HEK293 (cell line): Measurements from ENCODE around the gene OPN1SW.

Experiments used
- CTCF ChIA-PET: fragments of 350-600 bp; formaldehyde crosslinking; extraction: SDS; loops from one replicate; lab custom pipeline; 2021; ENCODE audit warnings: antibody characterized with exemption; lab: Yijun Ruan, JAX
- POLR2A ChIA-PET: fragments of 300-600 bp; formaldehyde crosslinking; extraction: SDS; loops from one replicate; lab custom pipeline; 2020; ENCODE audit warnings: antibody characterized with exemption, inconsistent platforms; lab: Yijun Ruan, JAX
- H3K27ac ChIP-seq: fragments of 200-500 bp; sonication (Bioruptor generic); 2 replicates; pipeline ENCODE4 v1.5.1; 2014; ENCODE audit warnings: low read depth, low read length, control low read depth, inconsistent platforms; ENCODE audit errors: extremely low read depth
- H3K36me3 ChIP-seq, 2 experiments: fragments of 200-500 bp in 1 of 2; sonication (Bioruptor generic) in 1 of 2; 1 replicate in 1 of 2; 2 replicates in 1 of 2; pipeline ENCODE4 v1.5.1; 2014 to 2017; ENCODE audit warnings: inconsistent platforms in 2 of 2, low read length in 2 of 2; ENCODE audit not compliant: control insufficient read depth in 2 of 2, insufficient read depth in 1 of 2
- H3K4me1 ChIP-seq: fragments of 200-500 bp; sonication (Bioruptor generic); 2 replicates; pipeline ENCODE4 v1.5.1; 2014; ENCODE audit warnings: mild to moderate bottlenecking, low read length, inconsistent platforms; ENCODE audit not compliant: control insufficient read depth, insufficient read depth
- H3K4me3 ChIP-seq: 2 replicates; pipeline ENCODE4 v1.5.1; 2011; ENCODE audit warnings: low read depth, mild to moderate bottlenecking, control low read depth, low read length, moderate library complexity
- H3K9me3 ChIP-seq: fragments of 200-500 bp; sonication (Bioruptor generic); 2 replicates; pipeline ENCODE4 v1.5.1; 2014; ENCODE audit warnings: low read depth, low read length, inconsistent platforms; ENCODE audit not compliant: control insufficient read depth, insufficient read depth
- BCL11B ChIP-seq: fragments of 450-650 bp; formaldehyde crosslinking; IDR thresholded peaks from 2 replicates; pipeline ENCODE4 v1.5.1; 2016; ENCODE audit warnings: low read depth, missing biosample characterization, missing genetic modification characterization
- HOXD13 ChIP-seq: sonication (generic); formaldehyde crosslinking; IDR thresholded peaks from 2 replicates; pipeline ENCODE4 v1.8.0; 2022; ENCODE audit warnings: missing genetic modification reagents, borderline replicate concordance
- SCRT2 ChIP-seq: fragments of 450-650 bp; formaldehyde crosslinking; IDR thresholded peaks from 2 replicates; pipeline ENCODE4 v1.5.1; 2016; ENCODE audit warnings: missing biosample characterization, missing genetic modification characterization
- SP7 ChIP-seq: fragments of 450-650 bp; formaldehyde crosslinking; IDR thresholded peaks from 2 replicates; pipeline ENCODE4 v1.5.1; 2016; ENCODE audit warnings: missing biosample characterization, missing genetic modification characterization
- ZEB2 ChIP-seq: fragments of 450-650 bp; formaldehyde crosslinking; IDR thresholded peaks from 2 replicates; pipeline ENCODE4 v1.5.1; 2016; ENCODE audit warnings: missing biosample characterization, missing genetic modification characterization
- ZFHX2 ChIP-seq: fragments of 450-650 bp; formaldehyde crosslinking; conservative IDR thresholded peaks from 2 replicates; pipeline ENCODE4 v1.5.1; 2016; ENCODE audit warnings: missing biosample characterization, missing genetic modification characterization
- ZNF121 ChIP-seq: fragments of 450-650 bp; formaldehyde crosslinking; IDR thresholded peaks from 2 replicates; pipeline ENCODE4 v1.5.1; 2016; ENCODE audit warnings: missing biosample characterization, missing genetic modification characterization
- ZNF221 ChIP-seq: fragments of 450-650 bp; formaldehyde crosslinking; IDR thresholded peaks from 2 replicates; pipeline ENCODE4 v1.5.1; 2017; ENCODE audit warnings: missing biosample characterization, missing genetic modification characterization, borderline replicate concordance
- ZNF24 ChIP-seq: fragments of 450-650 bp; formaldehyde crosslinking; IDR thresholded peaks from 2 replicates; pipeline ENCODE4 v1.5.1; 2016; ENCODE audit warnings: missing biosample characterization, missing genetic modification characterization
- ZNF280C ChIP-seq: fragments of 450-650 bp; formaldehyde crosslinking; IDR thresholded peaks from 2 replicates; pipeline ENCODE4 v1.5.1; 2016; ENCODE audit warnings: missing biosample characterization, missing genetic modification characterization
- ZNF362 ChIP-seq: fragments of 450-650 bp; formaldehyde crosslinking; IDR thresholded peaks from 2 replicates; pipeline ENCODE4 v1.5.1; 2016; ENCODE audit warnings: missing biosample characterization, missing genetic modification characterization
- ZNF391 ChIP-seq: fragments of 450-650 bp; formaldehyde crosslinking; IDR thresholded peaks from 2 replicates; pipeline ENCODE4 v1.5.1; 2016; ENCODE audit warnings: low read depth, missing biosample characterization, missing genetic modification characterization, borderline replicate concordance
- ZNF426 ChIP-seq: fragments of 450-650 bp; formaldehyde crosslinking; IDR thresholded peaks from 2 replicates; pipeline ENCODE4 v1.5.1; 2017; ENCODE audit warnings: missing biosample characterization, missing genetic modification characterization, mild to moderate bottlenecking, inconsistent platforms, moderate library complexity
- ZNF560 ChIP-seq: fragments of 450-650 bp; formaldehyde crosslinking; IDR thresholded peaks from 2 replicates; pipeline ENCODE4 v1.5.1; 2017; ENCODE audit warnings: missing biosample characterization, missing genetic modification characterization, borderline replicate concordance
- ZNF580 ChIP-seq: fragments of 450-650 bp; formaldehyde crosslinking; IDR thresholded peaks from 2 replicates; pipeline ENCODE4 v1.5.1; 2016; ENCODE audit warnings: missing biosample characterization, missing genetic modification characterization
- ZNF626 ChIP-seq: fragments of 450-650 bp; sonication (Bioruptor Pico); formaldehyde crosslinking; IDR thresholded peaks from 2 replicates; pipeline ENCODE4 v1.5.1; 2018; ENCODE audit warnings: missing biosample characterization, missing genetic modification characterization, inconsistent platforms
- ZNF670 ChIP-seq: fragments of 450-650 bp; formaldehyde crosslinking; IDR thresholded peaks from 2 replicates; pipeline ENCODE4 v1.5.1; 2016; ENCODE audit warnings: missing biosample characterization, missing genetic modification characterization, low read depth
- ZNF747 ChIP-seq: fragments of 450-650 bp; formaldehyde crosslinking; IDR thresholded peaks from 2 replicates; pipeline ENCODE4 v1.5.1; 2016; ENCODE audit warnings: missing biosample characterization, missing genetic modification characterization
- ZSCAN16 ChIP-seq: fragments of 450-650 bp; formaldehyde crosslinking; IDR thresholded peaks from 2 replicates; pipeline ENCODE4 v1.5.1; 2016; ENCODE audit warnings: missing biosample characterization, missing genetic modification characterization

The OPN1SW gene

GRCh38 chr7:128737441-128737840 lies 38.2 kb downstream of the OPN1SW start:
- no peak overlapping the region for H3K4me3 ChIP-seq
- H3K27ac ChIP-seq, result no peak overlapping the region
- H3K9me3 ChIP-seq, result no peaks in the 10 kb centered on the region
- ChIA-PET POLR2A (interaction anchor here (1.2 kb wide), 1 partner anchor 15 kb away, joined by 3 read pairs; no protein-coding TSS in a partner anchor), CTCF (no interaction called here)
- no peaks in the 10 kb centered on the region for H3K36me3 ChIP-seq
- H3K4me1 ChIP-seq, result peaks cover 3% of the 10 kb centered on the region; the same call in 1 of the 2 replicates
- TF ChIP-seq ZSCAN16 (no peak), SCRT2 (no peak), SP7 (tag by site-specific recombination) (no peak), ZNF121 (peak; percentile 92)

- CTCF ChIA-PET, result interaction anchor here (0.6 kb wide), 1 partner anchor 401 kb away, joined by 4 read pairs; no protein-coding TSS in a partner anchor
Measured at GRCh38 chr7:128735436-128735835, 40.2 kb downstream of the OPN1SW start.

GRCh38 chr7:128734890-128735289 lies 40.7 kb downstream of the OPN1SW start:
- TF ChIP-seq ZNF24 (tag by site-specific recombination), result no peak
- ChIA-PET CTCF (interaction anchor here (0.6 kb wide), 1 partner anchor 402 kb away, joined by 4 read pairs; no protein-coding TSS in a partner anchor), POLR2A (no interaction called here)

More at GRCh38 chr7:128735436-128735835, 40.2 kb downstream of the OPN1SW start:
- POLR2A ChIA-PET, result no interaction called here
- no peak overlapping the region for H3K27ac ChIP-seq
- peaks cover 3% of the 10 kb centered on the region; the same call in 1 of the 2 replicates for H3K4me1 ChIP-seq
- no peak overlapping the region for H3K4me3 ChIP-seq
- H3K36me3 ChIP-seq, result no peaks in the 10 kb centered on the region
- TF ChIP-seq BCL11B (no peak), ZNF362 (tag by site-specific recombination) (no peak), ZNF626 (tag by site-specific recombination) (no peak)
- no peaks in the 10 kb centered on the region for H3K9me3 ChIP-seq

GRCh38 chr7:128733278-128733645 lies 42.3 kb downstream of the OPN1SW start:
- ChIA-PET CTCF (no interaction called here), POLR2A (no interaction called here)
- no peaks in the 10 kb centered on the region; the same call in 1 of the 2 replicates for H3K4me1 ChIP-seq

More at GRCh38 chr7:128734890-128735289, 40.7 kb downstream of the OPN1SW start:
- Histone ChIP-seq H3K36me3 (no peaks in the 10 kb centered on the region), H3K4me3 (no peak overlapping the region), H3K9me3 (no peaks in the 10 kb centered on the region), H3K4me1 (peaks cover 3% of the 10 kb centered on the region; the same call in 1 of the 2 replicates), H3K27ac (no peak overlapping the region)

More at GRCh38 chr7:128733278-128733645, 42.3 kb downstream of the OPN1SW start:
- TF ChIP-seq ZFHX2 (tag by site-specific recombination), result no peak
- TF ChIP-seq ZNF580 (tag by site-specific recombination), result no peak
- no peak for TF ChIP-seq HOXD13 (CRISPR knock-in tag)
- TF ChIP-seq ZNF670 (tag by site-specific recombination), result no peak
- TF ChIP-seq ZNF747 (tag by site-specific recombination), result no peak
- no peak for TF ChIP-seq ZEB2 (tag by site-specific recombination)
- no peak for TF ChIP-seq ZNF221 (tag by site-specific recombination)
- TF ChIP-seq ZNF426 (tag by site-specific recombination), result no peak
- TF ChIP-seq ZNF280C (tag by site-specific recombination), result no peak
- TF ChIP-seq ZNF560, result no peak
- no peak for TF ChIP-seq ZNF391
- Histone ChIP-seq H3K36me3 (no peaks in the 10 kb centered on the region), H3K4me3 (no peak overlapping the region), H3K9me3 (no peaks in the 10 kb centered on the region), H3K27ac (no peak overlapping the region)
